SU-DHL-6 (cell line): Measurements from ENCODE around the gene BUB1.

Experiments used
- H2AFZ ChIP-seq: fragments of 200-600 bp; sonication (generic); 2 replicates; pipeline ENCODE4 v1.6.1; 2014; ENCODE audit warnings: low read depth, mild to moderate bottlenecking, moderate library complexity, mixed read lengths, antibody characterized with exemption, low read length; ENCODE audit not compliant: severe bottlenecking
- H3F3A ChIP-seq: fragments of 200-600 bp; shearing (Covaris generic); 2 replicates; pipeline ENCODE4 v1.6.0; 2016; ENCODE audit warnings: antibody characterized with exemption, mild to moderate bottlenecking; ENCODE audit not compliant: insufficient read depth
- H3K27ac ChIP-seq: fragments of 200-600 bp; sonication (generic); 2 replicates; pipeline ENCODE4 v1.5.1; 2016; ENCODE audit warnings: low read depth, mild to moderate bottlenecking, low read length, moderate library complexity, mixed read lengths
- H3K27me3 ChIP-seq: fragments of 200-600 bp; sonication (generic), shearing (Covaris generic); 2 replicates; pipeline ENCODE4 v1.6.0; 2014; ENCODE audit warnings: mild to moderate bottlenecking, low read length
- H3K36me3 ChIP-seq: fragments of 200-600 bp; sonication (generic); 2 replicates; pipeline ENCODE4 v1.6.1; 2014; ENCODE audit warnings: mild to moderate bottlenecking, low read length, mixed read lengths
- H3K4me2 ChIP-seq: fragments of 300-600, 200-600 bp; shearing (Covaris generic), sonication (generic); 2 replicates; pipeline ENCODE4 v1.6.0; 2014; ENCODE audit warnings: low read length, low read depth, mild to moderate bottlenecking; ENCODE audit not compliant: poor library complexity, severe bottlenecking
- H3K4me3 ChIP-seq: fragments of 200-600 bp; sonication (generic); 2 replicates; pipeline ENCODE4 v1.5.1; 2014; ENCODE audit warnings: antibody characterized with exemption, low read length, mild to moderate bottlenecking, mixed read lengths; ENCODE audit not compliant: insufficient read depth, poor library complexity, severe bottlenecking
- H3K79me2 ChIP-seq: fragments of 200-600 bp; sonication (generic); 2 replicates; pipeline ENCODE4 v1.6.1; 2014; ENCODE audit warnings: mild to moderate bottlenecking, low read length, moderate library complexity; ENCODE audit not compliant: insufficient read depth
- H3K9ac ChIP-seq: fragments of 200-600 bp; sonication (generic); 2 replicates; pipeline ENCODE4 v1.7.0; 2014; ENCODE audit warnings: mild to moderate bottlenecking, low read length
- H3K9me2 ChIP-seq: fragments of 200-600 bp; sonication (generic); replicated peaks from 2 replicates; pipeline ENCODE4 v1.6.1; 2014; ENCODE audit warnings: low read length; ENCODE audit not compliant: insufficient read depth
- H3K9me3 ChIP-seq: fragments of 200-600 bp; sonication (generic); 2 replicates; pipeline ENCODE4 v1.6.1; 2014; ENCODE audit warnings: low read length, mixed read lengths; ENCODE audit not compliant: insufficient read depth
- H4K20me1 ChIP-seq: fragments of 200-600 bp; sonication (generic); 2 replicates; pipeline ENCODE4 v1.6.1; 2014; ENCODE audit warnings: low read depth, mild to moderate bottlenecking, antibody characterized with exemption, low read length, moderate library complexity, mixed read lengths
- CTCF ChIP-seq: fragments of 200-600 bp; sonication (generic); IDR thresholded peaks from one replicate; pipeline ENCODE4 v1.5.1; 2017; ENCODE audit warnings: antibody characterized with exemption, mild to moderate bottlenecking, low read length, moderate library complexity; ENCODE audit not compliant: insufficient read depth, poor library complexity, severe bottlenecking
- EZH2phosphoT487 ChIP-seq: fragments of 200-600 bp; sonication (generic), shearing (Covaris generic); conservative IDR thresholded peaks from 2 replicates; pipeline ENCODE4 v1.6.1; 2018; ENCODE audit warnings: mild to moderate bottlenecking, antibody characterized with exemption, low read length, moderate library complexity, mixed read lengths

The BUB1 gene

GRCh38 chr2:110718382-110718781 lies 40.5 kb upstream of the BUB1 start:
- no peaks in the 10 kb centered on the region for H3K9me2 ChIP-seq
- H3K36me3 ChIP-seq, result no peaks in the 10 kb centered on the region
- no peaks in the 10 kb centered on the region for H3K9me3 ChIP-seq
- H3K4me2 ChIP-seq, result no peak overlapping the region
- no peak overlapping the region for H3K27ac ChIP-seq
- H3K4me3 ChIP-seq, result no peak overlapping the region
- H3K9ac ChIP-seq, result no peak overlapping the region
- TF ChIP-seq EZH2phosphoT487, result no peak
- no peak for TF ChIP-seq CTCF
- no peak overlapping the region for H2AFZ ChIP-seq
- H4K20me1 ChIP-seq, result no peaks in the 10 kb centered on the region
- no peaks in the 10 kb centered on the region for H3K79me2 ChIP-seq
- H3K27me3 ChIP-seq, result no peaks in the 10 kb centered on the region
- no peaks in the 10 kb centered on the region for H3F3A ChIP-seq

GRCh38 chr2:110717734-110718133 lies 39.9 kb upstream of the BUB1 start:
- no peak overlapping the region for H3K4me2 ChIP-seq
- no peaks in the 10 kb centered on the region for H4K20me1 ChIP-seq
- no peak overlapping the region for H3K27ac ChIP-seq
- H3K4me3 ChIP-seq, result no peak overlapping the region
- H3K27me3 ChIP-seq, result no peaks in the 10 kb centered on the region
- no peak overlapping the region for H3K9ac ChIP-seq
- TF ChIP-seq CTCF (no peak), EZH2phosphoT487 (no peak)
- no peaks in the 10 kb centered on the region for H3F3A ChIP-seq
- H3K9me3 ChIP-seq, result no peaks in the 10 kb centered on the region
- no peaks in the 10 kb centered on the region for H3K79me2 ChIP-seq
- no peaks in the 10 kb centered on the region for H3K9me2 ChIP-seq
- no peak overlapping the region for H2AFZ ChIP-seq
- H3K36me3 ChIP-seq, result no peaks in the 10 kb centered on the region

GRCh38 chr2:110716959-110717645 lies 39.2 kb upstream of the BUB1 start:
- H3F3A ChIP-seq, result no peaks in the 10 kb centered on the region
- TF ChIP-seq EZH2phosphoT487 (no peak), CTCF (no peak)
- no peak overlapping the region for H3K4me2 ChIP-seq
- H3K36me3 ChIP-seq, result no peaks in the 10 kb centered on the region
- H3K27me3 ChIP-seq, result no peaks in the 10 kb centered on the region
- no peaks in the 10 kb centered on the region for H3K79me2 ChIP-seq
- H3K9ac ChIP-seq, result no peak overlapping the region
- H2AFZ ChIP-seq, result no peak overlapping the region
- H3K9me3 ChIP-seq, result no peaks in the 10 kb centered on the region
- no peaks in the 10 kb centered on the region for H4K20me1 ChIP-seq
- no peak overlapping the region for H3K4me3 ChIP-seq
- H3K9me2 ChIP-seq, result no peaks in the 10 kb centered on the region
- H3K27ac ChIP-seq, result no peak overlapping the region
